GM12878 (cell line): Measurements from ENCODE around the gene PCID2. TPM values are rescaled to one million over a fixed set of nuclear protein-coding genes. Genes with fewer than 3 reads are reported as not detected.

Experiments
- polyA plus RNA-seq, 11 experiments: library from polyadenylated mRNA; depleted of rRNA in 4 of 11; unstranded in 6 of 11; stranded (reverse) in 5 of 11; fragments of >200 nt; fragmentation: Nextera tagmentation in 4 of 11; fragmentation: Illumina TruSeq in 1 of 11; extraction: Ambion mirVana in 4 of 11; extraction: Trizol in 1 of 11; gene quantifications; 1 replicate in 1 of 11; 2 replicates in 10 of 11; pipeline versions ENCODE4 v1.2.1 to v1.2.3, GENCODE V29; 2011 to 2016; ENCODE audit warnings: inconsistent platforms in 2 of 11, missing spikeins in 2 of 11, low read depth in 1 of 11
- small RNA-seq: library from RNA; depleted of rRNA; stranded (forward); fragments of <200 nt; gene quantifications from one replicate; pipeline ENCODE3, GENCODE V24; 2014
- total RNA-seq, 4 experiments: library from RNA; depleted of rRNA in 3 of 4; stranded (reverse); fragments of >200 nt in 3 of 4; fragmentation: Illumina TruSeq in 1 of 4; extraction: Trizol in 1 of 4; gene quantifications; 2 replicates each; pipeline versions ENCODE4 v1.2.1 to v1.2.3, GENCODE V29; 2013 to 2021
- TF ChIP-seq, protein P1 (sequence below): fragments of 450-650 bp; IDR thresholded peaks from 2 replicates; pipeline ENCODE4 v1.6.1; 2017; ENCODE audit warnings: mild to moderate bottlenecking

The PCID2 gene
- total and polyA plus RNA-seq, 10 of the 15 experiments (the other 5 are each of a cell fraction or from before 2014, with no cell fraction given) = 37.0 to 98.1 (median 58.3) TPM

DNA sequence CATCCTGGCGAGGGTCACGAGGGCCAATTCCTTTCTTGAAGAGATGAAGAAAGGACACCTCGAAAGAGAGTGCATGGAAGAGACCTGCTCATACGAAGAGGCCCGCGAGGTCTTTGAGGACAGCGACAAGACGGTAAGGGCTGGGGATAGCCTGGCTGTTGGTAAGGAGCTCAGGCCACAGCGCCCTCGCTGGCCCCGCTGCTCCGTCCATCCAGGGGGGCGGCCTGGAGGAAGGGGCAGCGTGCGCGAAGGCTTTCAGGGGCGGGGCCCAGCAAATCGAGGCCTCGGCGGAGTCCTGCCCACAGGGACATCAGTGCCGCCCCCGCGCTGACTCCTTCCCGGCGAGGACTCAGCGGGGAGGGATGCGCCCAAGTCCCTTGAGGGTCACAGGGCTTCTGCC is 79.0 kb downstream of the PCID2 start (continued):
- TF ChIP-seq, protein P1, sequence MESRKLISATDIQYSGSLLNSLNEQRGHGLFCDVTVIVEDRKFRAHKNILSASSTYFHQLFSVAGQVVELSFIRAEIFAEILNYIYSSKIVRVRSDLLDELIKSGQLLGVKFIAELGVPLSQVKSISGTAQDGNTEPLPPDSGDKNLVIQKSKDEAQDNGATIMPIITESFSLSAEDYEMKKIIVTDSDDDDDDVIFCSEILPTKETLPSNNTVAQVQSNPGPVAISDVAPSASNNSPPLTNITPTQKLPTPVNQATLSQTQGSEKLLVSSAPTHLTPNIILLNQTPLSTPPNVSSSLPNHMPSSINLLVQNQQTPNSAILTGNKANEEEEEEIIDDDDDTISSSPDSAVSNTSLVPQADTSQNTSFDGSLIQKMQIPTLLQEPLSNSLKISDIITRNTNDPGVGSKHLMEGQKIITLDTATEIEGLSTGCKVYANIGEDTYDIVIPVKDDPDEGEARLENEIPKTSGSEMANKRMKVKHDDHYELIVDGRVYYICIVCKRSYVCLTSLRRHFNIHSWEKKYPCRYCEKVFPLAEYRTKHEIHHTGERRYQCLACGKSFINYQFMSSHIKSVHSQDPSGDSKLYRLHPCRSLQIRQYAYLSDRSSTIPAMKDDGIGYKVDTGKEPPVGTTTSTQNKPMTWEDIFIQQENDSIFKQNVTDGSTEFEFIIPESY = no peak

Small RNA genes within 50 kb of the gene (small RNA-seq; reads per million reads assigned to genes)
- gene AL137002.1 = not detected

Other genes with a start within 250 kb of the PCID2 start
Only the 7 nearest of the 8 such genes appear.
- gene MCF2L, start 239.5 kb downstream of the PCID2 start, total RNA-seq (2014; rRNA removed) = 0.06 and 0.16 TPM in 2 replicates
- 0.05 and 0.22 TPM in 2 replicates for gene MCF2L, start 239.5 kb downstream of the PCID2 start, total RNA-seq (2014; rRNA removed; fragmentation: Illumina TruSeq; extraction: Trizol)
- gene MCF2L, start 239.5 kb downstream of the PCID2 start, total RNA-seq (2021) = 0.96 and 1.1 TPM in 2 replicates
- gene MCF2L, start 239.5 kb downstream of the PCID2 start, polyA plus RNA-seq (2011; rRNA removed) = 0.20 and 0.48 TPM in 2 replicates
- gene MCF2L, start 239.5 kb downstream of the PCID2 start, polyA plus RNA-seq (2014; fragmentation: Illumina TruSeq; extraction: Trizol) = 0.06 and 0.11 TPM in 2 replicates
- not detected for gene MCF2L, start 239.5 kb downstream of the PCID2 start, polyA plus RNA-seq (2014; fragmentation: Nextera tagmentation; extraction: Ambion mirVana)
- 0.06 and 0.37 TPM in 2 replicates for gene MCF2L, start 239.5 kb downstream of the PCID2 start, polyA plus RNA-seq (2014; rRNA removed)
- gene MCF2L, start 239.5 kb downstream of the PCID2 start, polyA plus RNA-seq (2016; fragmentation: Nextera tagmentation; extraction: Ambion mirVana) = under 1 TPM; 0.10 to 0.19 TPM
- gene F7, start 102.9 kb downstream of the PCID2 start, total RNA-seq (2014; rRNA removed) = not detected in 2 replicates
- gene F7, start 102.9 kb downstream of the PCID2 start, total RNA-seq (2014; rRNA removed; fragmentation: Illumina TruSeq; extraction: Trizol) = not detected in 2 replicates
- not detected in 2 replicates for gene F7, start 102.9 kb downstream of the PCID2 start, total RNA-seq (2021)
- gene F7, start 102.9 kb downstream of the PCID2 start, polyA plus RNA-seq (2011; rRNA removed) = not detected in 2 replicates
- not detected in 2 replicates for gene F7, start 102.9 kb downstream of the PCID2 start, polyA plus RNA-seq (2014; fragmentation: Illumina TruSeq; extraction: Trizol)
- gene F7, start 102.9 kb downstream of the PCID2 start, polyA plus RNA-seq (2014; fragmentation: Nextera tagmentation; extraction: Ambion mirVana) = not detected
- gene F7, start 102.9 kb downstream of the PCID2 start, polyA plus RNA-seq (2014; rRNA removed) = not detected in 2 replicates
- not detected for gene F7, start 102.9 kb downstream of the PCID2 start, polyA plus RNA-seq (2016; fragmentation: Nextera tagmentation; extraction: Ambion mirVana)
- not detected in 2 replicates for gene F10, start 85.9 kb downstream of the PCID2 start, total RNA-seq (2014; rRNA removed)
- gene F10, start 85.9 kb downstream of the PCID2 start, total RNA-seq (2014; rRNA removed; fragmentation: Illumina TruSeq; extraction: Trizol) = not detected in 2 replicates
- gene F10, start 85.9 kb downstream of the PCID2 start, total RNA-seq (2021) = not detected in 2 replicates
- not detected in 2 replicates for gene F10, start 85.9 kb downstream of the PCID2 start, polyA plus RNA-seq (2011; rRNA removed)
- gene F10, start 85.9 kb downstream of the PCID2 start, polyA plus RNA-seq (2014; fragmentation: Illumina TruSeq; extraction: Trizol) = not detected in 2 replicates
- not detected for gene F10, start 85.9 kb downstream of the PCID2 start, polyA plus RNA-seq (2014; fragmentation: Nextera tagmentation; extraction: Ambion mirVana)
- gene F10, start 85.9 kb downstream of the PCID2 start, polyA plus RNA-seq (2014; rRNA removed) = not detected in 2 replicates
- not detected for gene F10, start 85.9 kb downstream of the PCID2 start, polyA plus RNA-seq (2016; fragmentation: Nextera tagmentation; extraction: Ambion mirVana)
- not detected in 2 replicates for gene PROZ, start 50.0 kb downstream of the PCID2 start, total RNA-seq (2014; rRNA removed)
- not detected in 2 replicates for gene PROZ, start 50.0 kb downstream of the PCID2 start, total RNA-seq (2014; rRNA removed; fragmentation: Illumina TruSeq; extraction: Trizol)
- not detected in 2 replicates for gene PROZ, start 50.0 kb downstream of the PCID2 start, total RNA-seq (2021)
- not detected in 2 replicates for gene PROZ, start 50.0 kb downstream of the PCID2 start, polyA plus RNA-seq (2011; rRNA removed)
- gene PROZ, start 50.0 kb downstream of the PCID2 start, polyA plus RNA-seq (2014; fragmentation: Illumina TruSeq; extraction: Trizol) = 0.07 TPM in 1 of 2 replicates, not detected in the other
- not detected for gene PROZ, start 50.0 kb downstream of the PCID2 start, polyA plus RNA-seq (2014; fragmentation: Nextera tagmentation; extraction: Ambion mirVana)
- not detected in 2 replicates for gene PROZ, start 50.0 kb downstream of the PCID2 start, polyA plus RNA-seq (2014; rRNA removed)
- under 1 TPM; 0.21 to 0.24 TPM for gene PROZ, start 50.0 kb downstream of the PCID2 start, polyA plus RNA-seq (2016; fragmentation: Nextera tagmentation; extraction: Ambion mirVana)
- gene CUL4A, start 944 bp upstream of the PCID2 start, total RNA-seq (2014; rRNA removed) = 73.8 and 74.3 TPM in 2 replicates
- 50.1 and 50.8 TPM in 2 replicates for gene CUL4A, start 944 bp upstream of the PCID2 start, total RNA-seq (2014; rRNA removed; fragmentation: Illumina TruSeq; extraction: Trizol)
- gene CUL4A, start 944 bp upstream of the PCID2 start, total RNA-seq (2021) = 55.7 and 60.9 TPM in 2 replicates
- 40.1 and 42.3 TPM in 2 replicates for gene CUL4A, start 944 bp upstream of the PCID2 start, polyA plus RNA-seq (2011; rRNA removed)
- gene CUL4A, start 944 bp upstream of the PCID2 start, polyA plus RNA-seq (2014; fragmentation: Illumina TruSeq; extraction: Trizol) = 45.1 and 48.0 TPM in 2 replicates
- gene CUL4A, start 944 bp upstream of the PCID2 start, polyA plus RNA-seq (2014; fragmentation: Nextera tagmentation; extraction: Ambion mirVana) = 10 to 100 TPM; 19.7 to 21.8 TPM
- gene CUL4A, start 944 bp upstream of the PCID2 start, polyA plus RNA-seq (2014; rRNA removed) = 60.4 and 60.9 TPM in 2 replicates
- 10 to 100 TPM; 64.1 to 66.5 TPM for gene CUL4A, start 944 bp upstream of the PCID2 start, polyA plus RNA-seq (2016; fragmentation: Nextera tagmentation; extraction: Ambion mirVana)
- gene LAMP1, start 88.6 kb upstream of the PCID2 start, total RNA-seq (2014; rRNA removed) = 44.8 and 54.2 TPM in 2 replicates
- 25.4 and 29.6 TPM in 2 replicates for gene LAMP1, start 88.6 kb upstream of the PCID2 start, total RNA-seq (2014; rRNA removed; fragmentation: Illumina TruSeq; extraction: Trizol)
- gene LAMP1, start 88.6 kb upstream of the PCID2 start, total RNA-seq (2021) = 83.0 and 83.2 TPM in 2 replicates
- 25.2 and 50.2 TPM in 2 replicates for gene LAMP1, start 88.6 kb upstream of the PCID2 start, polyA plus RNA-seq (2011; rRNA removed)
- gene LAMP1, start 88.6 kb upstream of the PCID2 start, polyA plus RNA-seq (2014; fragmentation: Illumina TruSeq; extraction: Trizol) = 20.1 and 35.9 TPM in 2 replicates
- gene LAMP1, start 88.6 kb upstream of the PCID2 start, polyA plus RNA-seq (2014; fragmentation: Nextera tagmentation; extraction: Ambion mirVana) = 1 to 10 TPM; 2.5 to 8.4 TPM
- gene LAMP1, start 88.6 kb upstream of the PCID2 start, polyA plus RNA-seq (2014; rRNA removed) = 44.4 and 52.8 TPM in 2 replicates
- 10 to 100 TPM in 1 of 2 experiments, 1 to 10 TPM in 1; 2.7 to 26.5 TPM for gene LAMP1, start 88.6 kb upstream of the PCID2 start, polyA plus RNA-seq (2016; fragmentation: Nextera tagmentation; extraction: Ambion mirVana)
- gene GRTP1, start 155.5 kb upstream of the PCID2 start, total RNA-seq (2014; rRNA removed) = not detected in 2 replicates
- not detected in 2 replicates for gene GRTP1, start 155.5 kb upstream of the PCID2 start, total RNA-seq (2014; rRNA removed; fragmentation: Illumina TruSeq; extraction: Trizol)
- gene GRTP1, start 155.5 kb upstream of the PCID2 start, total RNA-seq (2021) = 0.18 TPM in 1 of 2 replicates, not detected in the other
- not detected in 2 replicates for gene GRTP1, start 155.5 kb upstream of the PCID2 start, polyA plus RNA-seq (2011; rRNA removed)
- gene GRTP1, start 155.5 kb upstream of the PCID2 start, polyA plus RNA-seq (2014; fragmentation: Illumina TruSeq; extraction: Trizol) = not detected in 2 replicates
- not detected for gene GRTP1, start 155.5 kb upstream of the PCID2 start, polyA plus RNA-seq (2014; fragmentation: Nextera tagmentation; extraction: Ambion mirVana)
- gene GRTP1, start 155.5 kb upstream of the PCID2 start, polyA plus RNA-seq (2014; rRNA removed) = not detected in 2 replicates
- gene GRTP1, start 155.5 kb upstream of the PCID2 start, polyA plus RNA-seq (2016; fragmentation: Nextera tagmentation; extraction: Ambion mirVana) = under 1 TPM; 0.12 to 0.16 TPM